ENCODE data around the gene ATP2A2.

Gene ATP2A2

DNA sequence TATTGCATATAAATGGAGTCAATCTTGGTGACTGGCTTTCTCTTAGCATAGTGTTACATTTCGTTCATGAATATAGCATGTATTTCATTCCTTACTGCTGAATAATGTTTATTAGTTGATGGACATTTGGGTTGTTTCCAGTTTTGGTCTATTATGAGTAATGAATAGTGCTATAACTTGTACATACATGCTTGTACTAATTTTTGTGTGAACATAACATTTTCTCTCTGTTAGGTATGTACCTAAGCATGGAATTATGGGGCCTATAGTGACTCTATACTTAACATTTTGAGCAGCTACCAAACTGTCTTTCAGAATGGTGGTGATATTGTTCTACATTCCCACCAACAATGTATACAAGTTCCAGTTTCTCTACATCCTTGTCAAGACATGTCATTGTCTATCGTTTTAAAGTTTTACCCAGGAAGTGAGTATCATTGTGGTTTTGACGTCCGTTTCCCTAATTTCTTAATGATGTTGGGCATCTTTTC lies 23.1 kb downstream of the ATP2A2 start:
- H3K27ac ChIP-seq (ENCODE audit: low read depth, low read length), result no peak overlapping the region
- H3K4me3 ChIP-seq (ENCODE audit: low read depth, low read length), result no peak overlapping the region
- H3K27me3 ChIP-seq (ENCODE audit: control insufficient read depth, insufficient read depth, low read length), result no peaks in the 10 kb centered on the region

DNA sequence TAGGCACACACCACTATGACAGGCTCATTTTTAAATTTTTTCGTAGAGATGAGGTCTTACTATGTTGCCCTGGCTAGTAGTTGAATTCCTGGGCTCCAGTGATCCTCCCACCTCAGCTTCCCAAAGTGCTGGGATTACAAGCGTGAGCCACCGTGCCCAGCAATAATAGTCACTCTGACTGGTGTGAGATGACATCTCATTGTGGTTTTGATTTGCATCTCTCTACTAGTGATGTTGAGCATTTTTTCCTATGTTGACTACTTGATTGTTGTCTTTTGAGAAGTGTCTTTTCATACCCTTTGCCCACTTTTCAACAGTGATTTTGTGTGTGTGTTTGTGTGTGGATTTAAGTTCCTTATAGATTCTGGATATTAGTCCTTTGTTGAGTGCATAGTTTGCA lies 26.3 kb downstream of the ATP2A2 start:
- H3K4me3 ChIP-seq (ENCODE audit: low read depth, low read length), result no peak overlapping the region
- H3K27ac ChIP-seq (ENCODE audit: low read depth, low read length), result no peak overlapping the region
- H3K36me3 ChIP-seq (ENCODE audit: control insufficient read depth, insufficient read depth, low read length), result peaks cover 72% of the 10 kb centered on the region
- H3K9me3 ChIP-seq (ENCODE audit: control insufficient read depth, insufficient read depth, low read depth, low read length), result no peaks in the 10 kb centered on the region
- H3K27me3 ChIP-seq (ENCODE audit: control insufficient read depth, insufficient read depth, low read length), result no peaks in the 10 kb centered on the region
- H3K4me1 ChIP-seq (ENCODE audit: control insufficient read depth, insufficient read depth, low read length), result no peaks in the 10 kb centered on the region
- H3K9ac ChIP-seq (ENCODE audit: low read length), result no peak overlapping the region

More for the DNA sequence above, 23.1 kb downstream of the ATP2A2 start:
- Histone ChIP-seq H3K9me3 (ENCODE audit: control insufficient read depth, insufficient read depth, low read depth, low read length) (no peaks in the 10 kb centered on the region), H3K4me1 (ENCODE audit: control insufficient read depth, insufficient read depth, low read length) (0 out of 2 replicates have a peak, but pooled peaks cover 5% of the 10 kb centered on the region), H3K9ac (ENCODE audit: low read length) (no peak overlapping the region), H3K36me3 (ENCODE audit: control insufficient read depth, insufficient read depth, low read length) (peaks cover 89% of the 10 kb centered on the region)

DNA sequence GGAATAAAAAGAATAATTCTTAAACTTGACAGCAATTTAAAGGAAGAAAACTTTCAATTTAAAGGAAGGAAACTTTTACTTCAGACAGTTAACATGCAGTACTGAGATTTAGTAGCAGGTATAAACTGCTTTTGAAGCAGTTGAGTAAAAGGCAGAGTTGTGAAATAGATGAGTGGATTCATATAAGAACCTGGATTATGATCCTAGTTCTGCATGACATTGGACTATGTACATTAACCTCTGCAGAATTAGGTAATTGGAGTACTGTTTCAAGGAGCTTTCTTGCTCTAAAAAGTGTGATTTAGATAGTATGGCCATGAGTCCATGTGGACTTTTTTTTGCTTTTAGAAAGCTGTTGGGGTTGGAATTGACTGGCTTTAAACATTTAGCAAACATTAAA lies 29.7 kb downstream of the ATP2A2 start:
- Histone ChIP-seq H3K4me3 (ENCODE audit: low read depth, low read length) (no peak overlapping the region), H3K9me3 (ENCODE audit: control insufficient read depth, insufficient read depth, low read depth, low read length) (no peaks in the 10 kb centered on the region), H3K4me1 (ENCODE audit: control insufficient read depth, insufficient read depth, low read length) (no peaks in the 10 kb centered on the region), H3K36me3 (ENCODE audit: control insufficient read depth, insufficient read depth, low read length) (peaks cover 55% of the 10 kb centered on the region), H3K9ac (ENCODE audit: low read length) (no peak overlapping the region), H3K27ac (ENCODE audit: low read depth, low read length) (no peak overlapping the region), H3K27me3 (ENCODE audit: control insufficient read depth, insufficient read depth, low read length) (no peaks in the 10 kb centered on the region)

DNA sequence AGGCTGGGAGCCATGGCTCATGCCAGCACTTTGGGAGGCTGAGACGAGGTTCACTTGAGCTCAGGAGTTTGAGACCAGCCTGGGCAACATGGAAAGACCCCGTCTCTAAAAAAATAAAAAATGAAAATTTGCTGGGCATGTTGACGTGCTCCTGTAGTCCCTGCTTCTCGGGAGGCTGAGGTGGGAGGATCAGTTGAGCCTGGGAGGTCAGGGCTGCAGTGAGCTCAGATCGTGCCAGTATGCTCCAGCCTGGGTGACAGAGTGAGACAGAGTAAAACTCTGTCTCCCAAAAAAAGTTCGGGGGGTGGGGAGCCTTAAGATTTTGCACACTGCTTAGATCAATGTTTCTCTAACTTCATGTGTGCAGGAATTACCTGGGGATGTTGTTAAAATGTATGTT lies 30.9 kb downstream of the ATP2A2 start:
- Histone ChIP-seq H3K4me3 (ENCODE audit: low read depth, low read length) (no peak overlapping the region), H3K9ac (ENCODE audit: low read length) (no peak overlapping the region), H3K27ac (ENCODE audit: low read depth, low read length) (no peak overlapping the region), H3K36me3 (ENCODE audit: control insufficient read depth, insufficient read depth, low read length) (peaks cover 57% of the 10 kb centered on the region), H3K4me1 (ENCODE audit: control insufficient read depth, insufficient read depth, low read length) (no peaks in the 10 kb centered on the region), H3K27me3 (ENCODE audit: control insufficient read depth, insufficient read depth, low read length) (no peaks in the 10 kb centered on the region), H3K9me3 (ENCODE audit: control insufficient read depth, insufficient read depth, low read depth, low read length) (no peaks in the 10 kb centered on the region)

DNA sequence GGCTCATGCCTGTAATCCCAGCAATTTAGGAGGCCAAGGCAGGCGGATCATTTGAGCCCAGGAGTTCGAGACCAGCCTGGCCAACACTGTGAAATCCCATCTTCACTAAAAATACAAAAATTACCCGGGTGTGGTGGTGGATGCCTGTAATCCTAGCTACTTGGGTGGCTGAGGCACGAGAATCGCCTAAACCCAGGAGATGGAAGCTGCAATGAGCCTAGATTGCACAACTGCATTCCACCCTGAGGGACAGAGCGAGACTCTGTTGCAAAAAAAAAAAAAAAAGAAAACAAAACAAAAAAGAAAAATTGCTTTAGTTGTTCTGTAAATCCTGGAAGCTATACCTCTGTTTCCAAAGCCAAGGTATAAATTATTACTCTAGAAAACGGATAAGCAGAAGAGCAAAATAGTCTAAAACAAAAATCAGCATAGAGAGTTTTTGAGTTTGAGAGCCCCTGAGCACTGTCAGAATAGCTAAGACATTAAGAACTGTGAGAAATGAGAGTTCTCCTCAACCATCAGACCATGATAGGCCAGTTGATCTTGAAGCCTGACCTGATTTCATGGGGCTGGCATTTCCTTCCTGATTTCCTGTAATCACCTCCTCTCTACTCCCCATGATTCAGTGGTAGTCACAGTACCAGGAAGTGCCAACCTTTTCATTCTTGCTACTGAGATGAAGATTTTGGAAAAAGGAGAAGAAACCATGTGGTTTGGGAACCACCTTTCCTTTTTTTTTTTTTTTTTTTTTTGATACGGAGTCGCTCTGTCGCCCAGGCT lies 31.7 kb downstream of the ATP2A2 start:
- Histone ChIP-seq H3K9me3 (ENCODE audit: control insufficient read depth, insufficient read depth, low read depth, low read length) (no peaks in the 10 kb centered on the region), H3K27me3 (ENCODE audit: control insufficient read depth, insufficient read depth, low read length) (no peaks in the 10 kb centered on the region), H3K27ac (ENCODE audit: low read depth, low read length) (no peak overlapping the region), H3K4me1 (ENCODE audit: control insufficient read depth, insufficient read depth, low read length) (no peaks in the 10 kb centered on the region), H3K9ac (ENCODE audit: low read length) (no peak overlapping the region), H3K36me3 (ENCODE audit: control insufficient read depth, insufficient read depth, low read length) (peaks cover 53% of the 10 kb centered on the region), H3K4me3 (ENCODE audit: low read depth, low read length) (no peak overlapping the region)

DNA sequence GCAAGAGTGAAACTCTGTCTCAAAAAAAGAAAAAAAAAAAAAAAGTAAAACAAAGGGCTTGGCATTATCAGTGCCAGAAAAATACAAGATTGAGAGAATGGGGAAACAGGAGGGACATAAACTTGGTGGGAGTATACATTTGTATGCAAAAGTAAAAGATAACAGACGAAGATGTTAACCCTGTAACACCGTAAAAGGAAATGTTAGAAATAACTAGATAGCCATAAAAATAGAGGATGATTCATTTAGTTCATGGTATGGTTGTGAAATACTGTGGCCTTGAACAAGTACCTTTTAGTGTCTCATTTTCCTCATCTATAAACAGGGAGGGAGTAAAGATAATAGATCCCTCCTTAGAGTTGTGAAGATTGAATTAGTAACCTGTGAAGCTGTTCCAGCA lies 33.3 kb downstream of the ATP2A2 start:
- Histone ChIP-seq H3K36me3 (ENCODE audit: control insufficient read depth, insufficient read depth, low read length) (peaks cover 47% of the 10 kb centered on the region), H3K27ac (ENCODE audit: low read depth, low read length) (no peak overlapping the region), H3K9ac (ENCODE audit: low read length) (no peak overlapping the region)

DNA sequence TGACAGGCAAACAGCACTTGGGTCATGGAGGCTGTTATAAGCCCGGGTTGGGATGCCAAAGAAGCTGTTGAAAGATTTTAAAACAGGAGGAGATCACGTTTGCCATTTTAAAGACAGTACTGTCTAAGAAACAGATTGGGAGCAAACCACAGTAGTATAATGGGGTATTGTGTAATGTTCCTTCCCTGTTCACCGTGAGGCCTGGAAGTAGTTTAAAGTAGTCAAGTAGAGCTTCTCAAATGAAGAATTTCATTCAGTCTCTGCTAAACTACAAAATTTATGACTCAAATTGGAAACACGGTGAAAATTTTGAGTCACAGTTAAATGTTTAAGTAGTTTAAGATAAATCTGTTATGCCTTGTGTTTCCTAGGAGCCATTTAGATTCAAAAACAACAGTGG lies 35.8 kb downstream of the ATP2A2 start:
- no peak overlapping the region for H3K27ac ChIP-seq (ENCODE audit: low read depth, low read length)
- H3K4me3 ChIP-seq (ENCODE audit: low read depth, low read length), result no peak overlapping the region
- H3K36me3 ChIP-seq (ENCODE audit: control insufficient read depth, insufficient read depth, low read length), result peaks cover 50% of the 10 kb centered on the region
- H3K27me3 ChIP-seq (ENCODE audit: control insufficient read depth, insufficient read depth, low read length), result no peaks in the 10 kb centered on the region
- no peaks in the 10 kb centered on the region for H3K9me3 ChIP-seq (ENCODE audit: control insufficient read depth, insufficient read depth, low read depth, low read length)
- H3K9ac ChIP-seq (ENCODE audit: low read length), result no peak overlapping the region
- no peaks in the 10 kb centered on the region for H3K4me1 ChIP-seq (ENCODE audit: control insufficient read depth, insufficient read depth, low read length)

More for the DNA sequence above, 33.3 kb downstream of the ATP2A2 start:
- Histone ChIP-seq H3K4me1 (ENCODE audit: control insufficient read depth, insufficient read depth, low read length) (no peaks in the 10 kb centered on the region), H3K9me3 (ENCODE audit: control insufficient read depth, insufficient read depth, low read depth, low read length) (no peaks in the 10 kb centered on the region), H3K27me3 (ENCODE audit: control insufficient read depth, insufficient read depth, low read length) (no peaks in the 10 kb centered on the region), H3K4me3 (ENCODE audit: low read depth, low read length) (no peak overlapping the region)

DNA sequence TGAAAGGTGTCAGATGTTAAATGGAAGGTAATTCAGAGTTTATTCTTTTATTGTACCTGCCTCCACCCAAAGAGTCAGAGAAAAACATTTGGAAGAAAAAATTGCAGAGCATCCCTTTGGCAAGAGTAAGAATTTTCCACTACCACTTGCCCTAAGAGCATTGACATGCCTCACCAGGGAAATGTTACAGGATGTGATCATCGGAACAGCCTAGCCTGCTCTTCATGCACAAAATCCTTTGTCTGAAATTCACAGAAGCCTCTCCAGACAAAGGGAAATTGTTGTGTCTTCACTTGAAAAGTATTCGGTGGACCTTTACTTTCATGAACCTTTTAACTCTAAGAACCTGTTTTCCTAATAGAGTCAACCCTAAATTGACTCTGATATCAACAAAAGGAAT lies 36.9 kb downstream of the ATP2A2 start:
- Histone ChIP-seq H3K4me1 (ENCODE audit: control insufficient read depth, insufficient read depth, low read length) (no peaks in the 10 kb centered on the region), H3K27ac (ENCODE audit: low read depth, low read length) (no peak overlapping the region)

DNA sequence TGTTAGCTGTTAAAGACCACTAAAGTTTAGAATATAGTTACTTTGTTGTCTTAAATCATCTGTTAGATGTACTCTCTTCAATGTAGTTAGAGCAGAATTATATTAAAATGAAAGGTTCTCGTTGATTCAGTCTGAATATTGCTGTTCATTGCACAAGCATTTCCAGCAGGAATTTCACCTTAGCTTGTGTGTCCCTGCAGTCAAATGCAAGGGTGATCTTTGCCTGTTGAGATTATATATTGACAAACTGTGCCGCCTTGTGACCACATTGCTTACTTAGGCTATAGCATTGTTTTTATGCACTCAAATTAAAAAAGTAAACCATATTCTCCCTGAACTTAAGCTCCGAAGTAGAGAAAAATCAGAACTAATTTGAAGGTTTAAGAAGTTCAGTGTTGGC lies 39.5 kb downstream of the ATP2A2 start:
- Histone ChIP-seq H3K4me1 (ENCODE audit: control insufficient read depth, insufficient read depth, low read length) (no peaks in the 10 kb centered on the region), H3K27me3 (ENCODE audit: control insufficient read depth, insufficient read depth, low read length) (no peaks in the 10 kb centered on the region), H3K9me3 (ENCODE audit: control insufficient read depth, insufficient read depth, low read depth, low read length) (no peaks in the 10 kb centered on the region), H3K9ac (ENCODE audit: low read length) (no peak overlapping the region), H3K27ac (ENCODE audit: low read depth, low read length) (no peak overlapping the region), H3K36me3 (ENCODE audit: control insufficient read depth, insufficient read depth, low read length) (peaks cover 69% of the 10 kb centered on the region), H3K4me3 (ENCODE audit: low read depth, low read length) (no peak overlapping the region)

More for the DNA sequence above, 36.9 kb downstream of the ATP2A2 start:
- Histone ChIP-seq H3K4me3 (ENCODE audit: low read depth, low read length) (no peak overlapping the region), H3K9ac (ENCODE audit: low read length) (no peak overlapping the region), H3K27me3 (ENCODE audit: control insufficient read depth, insufficient read depth, low read length) (no peaks in the 10 kb centered on the region), H3K9me3 (ENCODE audit: control insufficient read depth, insufficient read depth, low read depth, low read length) (no peaks in the 10 kb centered on the region), H3K36me3 (ENCODE audit: control insufficient read depth, insufficient read depth, low read length) (peaks cover 59% of the 10 kb centered on the region)

DNA sequence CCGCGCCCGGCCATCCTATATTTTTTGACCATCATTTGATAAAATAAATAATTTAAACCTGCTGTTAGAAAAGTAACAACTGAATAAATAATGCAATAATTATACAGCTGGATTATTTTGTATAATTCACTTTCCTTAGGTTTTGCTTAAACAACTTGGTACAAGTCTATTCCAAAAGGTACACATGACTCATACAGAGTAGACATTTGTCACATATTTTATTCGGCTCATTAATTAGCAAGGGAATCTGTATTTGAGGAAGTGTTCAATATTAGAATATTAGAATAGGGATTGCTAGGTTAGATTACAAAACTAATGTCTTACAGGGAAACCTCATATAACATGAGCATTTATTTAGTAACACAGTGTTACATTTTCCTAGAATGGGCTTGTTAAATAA lies 48.7 kb downstream of the ATP2A2 start:
- peaks cover 99% of the 10 kb centered on the region for H3K36me3 ChIP-seq (ENCODE audit: control insufficient read depth, insufficient read depth, low read length)
- no peak overlapping the region for H3K9ac ChIP-seq (ENCODE audit: low read length)
- no peaks in the 10 kb centered on the region for H3K9me3 ChIP-seq (ENCODE audit: control insufficient read depth, insufficient read depth, low read depth, low read length)
- no peaks in the 10 kb centered on the region for H3K27me3 ChIP-seq (ENCODE audit: control insufficient read depth, insufficient read depth, low read length)
- no peaks in the 10 kb centered on the region; the same call in 1 of the 2 replicates for H3K4me1 ChIP-seq (ENCODE audit: control insufficient read depth, insufficient read depth, low read length)
- no peak overlapping the region for H3K4me3 ChIP-seq (ENCODE audit: low read depth, low read length)
- H3K27ac ChIP-seq (ENCODE audit: low read depth, low read length), result no peak overlapping the region

DNA sequence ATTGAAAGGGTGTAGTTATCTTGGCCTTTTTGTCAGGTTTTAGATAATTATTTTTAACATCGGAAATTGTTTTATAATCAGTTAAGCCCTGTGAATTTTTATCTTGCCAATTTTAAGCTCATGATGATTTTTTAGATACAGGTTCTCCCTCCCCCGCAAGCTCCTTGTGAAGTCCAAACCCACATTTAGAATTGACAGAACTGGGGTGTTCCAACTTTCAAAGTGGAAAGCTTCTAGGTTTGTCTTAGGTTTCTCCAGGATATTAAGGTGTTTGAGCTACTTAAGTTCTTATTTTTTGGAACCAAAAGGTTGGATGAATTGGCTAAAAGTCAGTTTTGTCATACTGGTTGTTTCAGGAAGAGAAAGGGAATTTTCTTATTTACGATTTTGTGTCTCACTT lies 49.1 kb downstream of the ATP2A2 start:
- Histone ChIP-seq H3K9ac (ENCODE audit: low read length) (no peak overlapping the region), H3K4me3 (ENCODE audit: low read depth, low read length) (no peak overlapping the region), H3K4me1 (ENCODE audit: control insufficient read depth, insufficient read depth, low read length) (no peaks in the 10 kb centered on the region; the same call in 1 of the 2 replicates), H3K36me3 (ENCODE audit: control insufficient read depth, insufficient read depth, low read length) (peaks cover 99% of the 10 kb centered on the region), H3K27me3 (ENCODE audit: control insufficient read depth, insufficient read depth, low read length) (no peaks in the 10 kb centered on the region), H3K27ac (ENCODE audit: low read depth, low read length) (peak overlapping the region; percentile 14; the same call in 1 of the 2 replicates), H3K9me3 (ENCODE audit: control insufficient read depth, insufficient read depth, low read depth, low read length) (no peaks in the 10 kb centered on the region)
